Measurements from ENCODE around the gene NRXN3.

DNA sequence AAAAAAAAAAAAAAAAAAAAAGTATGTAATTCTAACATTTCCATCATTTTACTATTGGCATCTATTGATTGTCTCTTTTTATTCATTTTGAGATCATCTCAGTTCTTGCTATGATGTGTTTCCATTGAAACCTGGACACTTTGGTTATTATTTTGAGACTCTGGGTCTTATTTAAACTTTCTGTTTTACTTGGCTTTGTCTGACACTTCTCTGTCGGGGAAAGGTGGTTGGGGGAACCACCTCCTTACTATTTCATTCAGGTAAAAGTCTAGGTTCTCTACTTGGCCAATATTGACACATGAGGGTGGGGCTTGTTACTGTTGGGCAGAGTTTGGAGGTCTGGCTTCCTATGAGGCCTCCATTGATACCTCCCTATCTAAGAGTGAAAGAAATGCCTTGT lies 228.0 kb downstream of the NRXN3 start:
- TF ChIP-seq GATA2 (IDR thresholded peaks at IDR 0.05; ENCODE audit: low read depth, low read length), result no peak
- TF ChIP-seq GATA3 (IDR thresholded peaks at IDR 0.05; ENCODE audit: low read depth, low read length), result no peak

Data from SH-SY5Y (cell line).